HG03432 (cell line): ENCODE results near the gene OR8K1.

Source experiments
- ATAC-seq: cut with Tn5 transposase; IDR thresholded peaks from one replicate; pipeline ENCODE4 v1.9.1; 2021; ENCODE audit warnings: mild to moderate bottlenecking, moderate library complexity; ENCODE audit not compliant: unreplicated experiment

Gene OR8K1

DNA sequence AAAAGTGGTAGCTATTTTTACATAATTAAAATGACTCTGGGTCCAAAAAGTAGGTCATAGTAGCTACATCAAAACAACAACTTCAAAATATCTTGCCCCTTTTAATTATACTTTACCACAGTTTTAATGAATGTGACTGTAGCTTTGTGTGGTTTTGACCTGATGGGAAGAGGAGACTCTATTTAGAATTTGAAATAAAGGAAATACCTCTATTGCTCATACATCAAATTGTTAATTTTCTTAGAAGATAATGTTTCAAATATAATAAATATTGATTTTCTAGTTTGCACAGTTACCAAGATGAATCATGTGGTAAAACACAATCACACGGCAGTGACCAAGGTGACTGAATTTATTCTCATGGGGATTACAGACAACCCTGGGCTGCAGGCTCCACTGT is at the start of gene OR8K1:
Gene OR8K1, plus strand, starts transcription at position 301 of the 400 bp plus-strand sequence. Its CDS starts 0 bp downstream, at position 301.
- no peak for ATAC-seq

DNA sequence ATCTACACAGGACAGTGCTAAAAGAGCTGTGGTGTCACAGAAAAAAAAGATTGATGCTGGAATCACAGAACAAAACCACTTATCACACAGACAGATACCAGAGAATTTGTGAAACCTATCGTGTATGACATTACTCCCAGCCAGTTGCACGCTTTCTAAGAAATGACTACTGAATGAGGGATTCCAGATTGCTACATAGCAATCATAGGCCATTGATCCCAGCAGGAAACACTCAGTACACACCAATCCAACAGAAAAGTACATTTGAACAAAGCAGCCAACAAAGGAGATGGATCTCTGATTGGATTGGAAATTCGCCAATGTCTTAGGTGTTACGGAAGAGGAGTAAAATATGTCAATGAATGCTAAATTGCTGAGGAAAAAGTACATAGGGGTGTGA is 48.9 kb upstream of the OR8K1 start:
- no peak for ATAC-seq

DNA sequence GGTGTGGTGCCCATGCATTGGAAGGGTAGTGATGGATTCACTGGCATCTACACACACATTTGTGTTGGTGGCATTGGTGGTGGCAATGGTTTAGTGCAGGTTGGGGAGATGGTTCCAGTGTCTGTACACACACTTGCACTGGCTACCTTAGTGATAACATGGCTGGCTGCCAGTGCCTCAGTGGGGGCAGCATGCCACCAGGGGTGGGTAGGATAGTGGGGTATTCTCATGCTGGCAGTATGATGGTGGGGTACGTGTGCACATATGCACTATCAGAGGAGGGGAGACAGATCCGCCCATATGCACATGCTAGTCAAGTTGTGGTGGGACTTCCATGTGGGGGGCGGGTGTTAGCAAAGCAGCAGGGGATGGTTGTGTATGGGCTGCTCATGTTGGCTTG is 38.0 kb upstream of the OR8K1 start:
- no peak for ATAC-seq

DNA sequence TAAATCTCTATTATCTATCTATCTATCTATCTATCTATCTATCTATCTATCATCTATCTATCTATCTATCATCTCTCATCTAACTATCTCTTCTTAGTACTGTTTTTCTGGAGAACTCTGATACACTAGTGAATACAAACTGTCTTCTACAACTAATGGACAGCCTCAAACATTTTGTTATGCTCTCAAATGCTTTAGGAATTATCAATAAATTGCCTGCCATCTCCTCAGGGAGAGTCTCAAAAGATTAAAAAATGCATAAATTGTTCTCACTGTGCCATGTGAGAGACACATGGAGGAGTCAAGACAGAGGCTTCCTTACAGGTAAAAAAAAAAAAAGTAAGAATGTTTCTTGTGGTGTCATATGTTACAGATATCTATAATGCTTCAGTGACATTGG is 31.0 kb upstream of the OR8K1 start, which contains the start of gene OR8K3:
Gene OR8K3, plus strand, starts transcription at position 301 of the 400 bp plus-strand sequence. CDS start 3,163 bp downstream, outside the sequence.
- ATAC-seq, result no peak

DNA sequence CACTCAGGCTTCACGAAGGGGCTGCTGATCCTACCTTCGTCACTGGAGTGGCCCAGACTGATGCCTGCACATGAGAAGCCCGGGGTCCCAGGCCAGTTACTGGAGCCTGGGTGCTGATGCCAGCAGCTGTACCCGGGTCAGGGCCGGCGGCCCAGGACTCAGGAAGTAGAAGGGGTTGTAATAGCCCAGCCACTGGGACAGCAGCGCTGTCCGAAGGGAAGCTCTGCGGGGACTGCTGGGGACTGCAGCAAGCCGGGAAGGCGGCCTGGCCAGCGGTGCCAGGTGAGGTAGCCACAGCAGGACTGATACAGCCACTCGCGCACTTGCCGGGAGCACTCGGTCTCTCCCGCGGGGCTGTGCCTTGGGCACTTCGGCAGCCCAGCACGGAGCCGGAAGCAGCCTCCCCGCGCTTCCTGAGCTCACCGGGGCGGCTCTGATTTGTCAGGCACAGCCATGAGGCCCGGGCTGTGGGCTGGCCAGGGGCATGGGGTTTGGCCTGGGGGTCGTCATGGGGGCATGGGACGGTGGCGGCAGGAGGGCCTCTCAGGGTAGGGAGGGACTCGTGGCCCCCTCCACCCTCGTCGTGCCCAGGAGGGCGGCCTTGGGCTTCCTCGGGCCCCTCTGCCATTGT is 13.9 kb upstream of the OR8K1 start:
- no peak for ATAC-seq

DNA sequence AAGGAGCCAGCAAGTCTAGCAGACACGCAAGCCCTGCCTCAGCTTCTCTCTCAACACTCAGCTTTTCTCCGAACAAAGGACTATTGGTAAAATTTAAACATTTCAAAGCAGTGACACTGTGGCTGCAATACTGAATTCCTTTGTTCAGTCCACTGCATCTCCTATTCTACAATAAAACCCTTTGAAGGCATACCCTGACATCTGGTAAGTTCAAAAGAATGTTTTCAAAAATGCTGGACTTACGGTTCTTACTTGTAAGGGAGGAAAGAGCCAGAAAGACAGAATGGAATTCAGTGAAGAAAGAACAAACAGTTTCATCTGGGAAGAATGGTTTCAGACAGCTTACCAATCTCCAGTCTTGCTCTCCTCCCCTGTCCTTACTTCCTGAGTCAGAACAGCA is 12.7 kb upstream of the OR8K1 start:
- no peak for ATAC-seq

DNA sequence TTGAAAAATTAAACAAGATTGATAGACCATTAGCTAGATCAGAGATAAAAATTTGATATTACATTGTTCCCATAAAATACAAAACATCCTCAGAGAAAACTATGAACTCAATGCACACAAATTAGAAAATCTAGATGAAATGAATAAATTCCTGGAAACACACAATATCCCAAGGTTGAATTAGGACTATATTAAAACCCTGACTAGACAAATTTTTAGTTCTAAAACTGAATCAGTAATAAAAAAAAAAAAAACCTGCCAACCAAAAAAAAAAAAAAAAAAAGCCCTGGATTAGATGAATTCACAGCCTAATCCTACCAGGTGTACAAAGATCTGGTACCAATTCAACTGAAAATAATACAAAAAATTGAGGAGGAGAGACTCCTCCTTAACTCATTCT is 5.5 kb upstream of the OR8K1 start:
- ATAC-seq, result no peak

DNA sequence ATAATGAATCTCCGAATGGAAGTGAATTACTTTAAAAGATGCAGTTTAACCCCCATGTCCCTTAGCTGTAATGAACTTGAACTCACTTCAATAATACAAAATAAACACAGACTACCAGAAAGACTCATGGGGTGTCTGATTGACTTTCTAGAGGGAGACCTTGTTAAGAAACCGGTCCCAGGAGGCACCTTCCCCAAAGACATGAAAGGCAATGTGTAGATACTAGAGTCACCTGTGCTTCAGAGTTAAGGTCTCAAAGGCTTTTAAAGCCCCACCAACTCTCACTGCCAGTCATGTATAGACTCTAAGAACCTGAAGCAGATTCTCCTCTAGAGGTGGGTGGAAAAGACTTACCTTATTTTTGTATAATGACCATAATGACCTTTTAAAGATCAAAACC is 8.2 kb downstream of the OR8K1 start, which contains the start of gene OR8J1:
Gene OR8J1, plus strand, starts transcription at position 301 of the 400 bp plus-strand sequence. CDS start 5,956 bp downstream, outside the sequence.
- no peak for ATAC-seq

DNA sequence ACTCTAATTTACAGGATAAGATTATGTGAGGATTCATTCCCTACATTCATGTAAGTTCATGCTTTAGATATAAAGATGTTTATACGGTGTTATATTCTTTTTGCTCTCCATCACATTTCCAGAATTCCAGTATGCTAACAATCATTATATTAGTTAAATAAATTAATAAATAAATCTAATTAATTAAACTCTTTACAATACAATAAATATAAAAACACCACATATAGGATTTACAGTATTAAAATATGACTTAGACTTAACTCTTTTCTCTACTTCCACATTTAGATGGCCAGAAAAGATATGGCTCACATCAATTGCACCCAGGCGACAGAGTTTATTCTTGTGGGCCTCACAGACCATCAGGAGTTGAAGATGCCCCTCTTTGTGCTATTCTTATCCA is 29.5 kb downstream of the OR8K1 start, which contains the start of gene OR8U1:
Gene OR8U1, plus strand, starts transcription at position 301 of the 400 bp plus-strand sequence. Its CDS starts 0 bp downstream, at position 301.
- ATAC-seq, result no peak

DNA sequence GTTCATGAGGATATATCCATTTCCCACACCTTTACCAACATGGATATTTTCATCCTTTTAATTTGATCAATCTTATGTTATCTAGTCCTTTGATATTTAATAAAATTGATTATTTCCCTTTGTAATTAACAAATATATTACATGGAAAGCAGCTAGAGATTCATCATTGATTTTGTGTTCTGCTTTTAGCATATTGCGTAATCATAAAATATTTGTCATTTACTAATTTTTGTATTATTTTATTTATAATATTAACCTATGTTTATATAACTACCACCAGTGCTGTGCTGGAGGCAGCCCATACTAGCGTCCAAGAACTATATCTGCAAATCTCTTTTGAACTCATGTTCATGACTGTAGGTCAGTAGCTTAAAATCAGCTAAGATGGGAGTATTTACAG is 34.3 kb downstream of the OR8K1 start:
- no peak for ATAC-seq

DNA sequence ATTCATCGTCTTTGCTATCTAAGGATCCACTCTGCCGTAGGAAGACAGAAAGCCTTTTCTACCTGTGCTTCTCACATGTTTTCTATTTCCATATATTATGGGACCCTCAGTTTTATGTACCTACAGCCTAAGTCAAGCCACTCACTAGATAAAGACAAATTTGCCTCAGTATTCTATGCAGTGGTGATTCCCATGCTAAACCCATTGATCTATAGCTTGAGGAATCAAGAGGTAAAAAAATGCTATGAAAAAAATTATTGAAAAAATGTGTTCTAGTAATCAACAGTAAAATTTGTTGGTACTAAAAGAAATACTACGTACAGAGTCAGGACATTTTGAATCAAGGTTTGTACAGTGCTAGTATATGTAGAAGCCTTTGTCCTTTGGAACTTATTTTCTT is 48.5 kb downstream of the OR8K1 start:
- no peak for ATAC-seq

DNA sequence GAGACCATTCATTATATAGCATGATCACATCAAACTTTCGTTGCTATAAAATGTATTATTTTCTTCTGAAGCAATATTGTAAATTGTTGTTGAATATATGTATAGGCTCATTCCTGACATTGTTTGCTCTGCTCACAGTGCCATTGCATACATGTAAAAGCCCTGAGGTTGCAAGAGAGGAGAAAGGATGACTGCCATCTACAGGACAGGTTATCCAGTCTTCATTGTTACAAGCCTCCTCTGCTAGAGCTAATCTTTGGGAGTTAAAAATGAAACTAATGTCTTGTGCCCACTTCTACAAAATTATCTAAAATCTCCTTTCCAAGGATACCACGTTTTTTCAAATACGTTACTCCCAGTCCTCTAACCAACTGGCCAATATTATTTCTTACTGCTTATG is 50.2 kb downstream of the OR8K1 start:
- no peak for ATAC-seq
